Measurements from ENCODE around the gene BET1L.
"Not testable (repeated sequence)": the region's sequence is repeated elsewhere in the genome, so short reads cannot be mapped to it uniquely, and the experiment has no call there.

The BET1L gene

GRCh38 chr11:208917-209260 is 1.7 kb upstream of the BET1L start:
- DNase-seq, result no peak

GRCh38 chr11:208181-208916 is 1.1 kb upstream of the BET1L start:
- peak; percentile 83 for DNase-seq

GRCh38 chr11:207863-208180 is 623 bp upstream of the BET1L start:
- peak in 1 of 2 donors; percentile 52 for DNase-seq

GRCh38 chr11:206526-207207 is 532 bp downstream of the BET1L start:
- peak in 1 of 2 donors; percentile 28 for DNase-seq

GRCh38 chr11:206002-206384 is 1.2 kb downstream of the BET1L start:
- DNase-seq, result no peak

GRCh38 chr11:205221-206001 is 1.8 kb downstream of the BET1L start:
- no peak for DNase-seq

GRCh38 chr11:204587-205109 is 2.6 kb downstream of the BET1L start:
- no peak for DNase-seq

GRCh38 chr11:203945-204586 is 3.1 kb downstream of the BET1L start:
- no peak for DNase-seq

GRCh38 chr11:203056-203944 is 3.9 kb downstream of the BET1L start:
- DNase-seq, result no peak

- no peak for DNase-seq
Measured at GRCh38 chr11:202490-202889, 4.7 kb downstream of the BET1L start.

- DNase-seq, result no peak
Measured at GRCh38 chr11:201966-202365, 5.2 kb downstream of the BET1L start.

- DNase-seq, result no peak
Measured at GRCh38 chr11:200224-201003, 6.8 kb downstream of the BET1L start.

- DNase-seq, result peak in 1 of 2 donors; percentile 10
Measured at GRCh38 chr11:199782-200181, 7.4 kb downstream of the BET1L start.

GRCh38 chr11:199004-199581 is 8.1 kb downstream of the BET1L start:
- peak in 1 of 2 donors; percentile 9 for DNase-seq

GRCh38 chr11:198236-198806 is 8.9 kb downstream of the BET1L start:
- DNase-seq, result no peak

GRCh38 chr11:197741-198235 is 9.4 kb downstream of the BET1L start:
- peak in 1 of 2 donors; percentile 8 for DNase-seq

GRCh38 chr11:196786-197731 is 10.1 kb downstream of the BET1L start:
- peak in 1 of 2 donors; percentile 10 for DNase-seq

GRCh38 chr11:193481-193880 is 13.7 kb downstream of the BET1L start:
- DNase-seq, result peak in 1 of 2 donors; percentile 11

GRCh38 chr11:192674-193128 is 14.5 kb downstream of the BET1L start, which contains the start of gene SCGB1C1:
SCGB1C1 (plus strand) TSS chr11:193078; CDS start chr11:193100, 22 bp downstream.
- not testable (repeated sequence) for DNase-seq
